HL-60 (cell line): Measurements from ENCODE around the gene ITPK1.

Experiments used
- DNase-seq, 2 experiments: peaks; one replicate each; pipeline ENCODE4 v3.0.0-alpha.2; 2010 to 2020; ENCODE audit warnings: low read depth in 1 of 2, low spot score in 1 of 2
- H3K27ac ChIP-seq: fragments of 250-450 bp; sonication (Bioruptor Pico); replicated peaks from 2 replicates; pipeline ENCODE4 v1.5.1; 2020; ENCODE audit warnings: mild to moderate bottlenecking, moderate library complexity
- H3K27me3 ChIP-seq: fragments of 250-450 bp; sonication (Bioruptor Pico); 2 replicates; pipeline ENCODE4 v1.5.1; 2021; ENCODE audit warnings: mild to moderate bottlenecking, moderate library complexity; ENCODE audit not compliant: insufficient read depth, poor library complexity, severe bottlenecking
- H3K4me3 ChIP-seq: replicated peaks from 2 replicates; pipeline ENCODE4 v1.5.1; 2011; ENCODE audit warnings: mild to moderate bottlenecking, control low read depth, low read length; ENCODE audit not compliant: insufficient read depth
- CTCF ChIP-seq: IDR thresholded peaks from one replicate; pipeline ENCODE4 v1.5.1; 2011; ENCODE audit warnings: low read length, control low read depth, inconsistent platforms; ENCODE audit not compliant: insufficient read depth
- GABPA ChIP-seq: IDR thresholded peaks from 2 replicates; pipeline ENCODE4 v1.6.1; 2012; ENCODE audit warnings: low read depth
- POLR2AphosphoS5 ChIP-seq: IDR thresholded peaks from 2 replicates; pipeline ENCODE4 v1.6.1; 2012; ENCODE audit warnings: low read depth
- SPI1 ChIP-seq: IDR thresholded peaks from 2 replicates; pipeline ENCODE4 v1.6.1; 2012; ENCODE audit warnings: low read depth, mild to moderate bottlenecking, borderline replicate concordance
- TF ChIP-seq, protein P1 (sequence below): IDR thresholded peaks from 2 replicates; pipeline ENCODE4 v1.6.1; 2012; ENCODE audit warnings: low read depth; ENCODE audit not compliant: insufficient replicate concordance

Gene ITPK1

GRCh38 chr14:93011141-93011529 is 104.6 kb downstream of the ITPK1 start:
- no peaks in the 10 kb centered on the region for H3K27me3 ChIP-seq
- DNase-seq: no peak
- TF ChIP-seq POLR2AphosphoS5: no peak
- TF ChIP-seq SPI1: no peak
- TF ChIP-seq, protein P1, sequence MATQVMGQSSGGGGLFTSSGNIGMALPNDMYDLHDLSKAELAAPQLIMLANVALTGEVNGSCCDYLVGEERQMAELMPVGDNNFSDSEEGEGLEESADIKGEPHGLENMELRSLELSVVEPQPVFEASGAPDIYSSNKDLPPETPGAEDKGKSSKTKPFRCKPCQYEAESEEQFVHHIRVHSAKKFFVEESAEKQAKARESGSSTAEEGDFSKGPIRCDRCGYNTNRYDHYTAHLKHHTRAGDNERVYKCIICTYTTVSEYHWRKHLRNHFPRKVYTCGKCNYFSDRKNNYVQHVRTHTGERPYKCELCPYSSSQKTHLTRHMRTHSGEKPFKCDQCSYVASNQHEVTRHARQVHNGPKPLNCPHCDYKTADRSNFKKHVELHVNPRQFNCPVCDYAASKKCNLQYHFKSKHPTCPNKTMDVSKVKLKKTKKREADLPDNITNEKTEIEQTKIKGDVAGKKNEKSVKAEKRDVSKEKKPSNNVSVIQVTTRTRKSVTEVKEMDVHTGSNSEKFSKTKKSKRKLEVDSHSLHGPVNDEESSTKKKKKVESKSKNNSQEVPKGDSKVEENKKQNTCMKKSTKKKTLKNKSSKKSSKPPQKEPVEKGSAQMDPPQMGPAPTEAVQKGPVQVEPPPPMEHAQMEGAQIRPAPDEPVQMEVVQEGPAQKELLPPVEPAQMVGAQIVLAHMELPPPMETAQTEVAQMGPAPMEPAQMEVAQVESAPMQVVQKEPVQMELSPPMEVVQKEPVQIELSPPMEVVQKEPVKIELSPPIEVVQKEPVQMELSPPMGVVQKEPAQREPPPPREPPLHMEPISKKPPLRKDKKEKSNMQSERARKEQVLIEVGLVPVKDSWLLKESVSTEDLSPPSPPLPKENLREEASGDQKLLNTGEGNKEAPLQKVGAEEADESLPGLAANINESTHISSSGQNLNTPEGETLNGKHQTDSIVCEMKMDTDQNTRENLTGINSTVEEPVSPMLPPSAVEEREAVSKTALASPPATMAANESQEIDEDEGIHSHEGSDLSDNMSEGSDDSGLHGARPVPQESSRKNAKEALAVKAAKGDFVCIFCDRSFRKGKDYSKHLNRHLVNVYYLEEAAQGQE: no peak
- TF ChIP-seq GABPA: no peak
- no peak for TF ChIP-seq CTCF
- H3K4me3 ChIP-seq: no peak overlapping the region
- H3K27ac ChIP-seq: no peak overlapping the region

- TF ChIP-seq SPI1 (no peak), GABPA (no peak), CTCF (no peak), POLR2AphosphoS5 (no peak)
- TF ChIP-seq, protein P1: no peak
- no peak overlapping the region for H3K4me3 ChIP-seq
- H3K27ac ChIP-seq: no peak overlapping the region
- no peak for DNase-seq
- no peaks in the 10 kb centered on the region for H3K27me3 ChIP-seq
Observed at GRCh38 chr14:93010522-93011140, 105.1 kb downstream of the ITPK1 start.

DNA sequence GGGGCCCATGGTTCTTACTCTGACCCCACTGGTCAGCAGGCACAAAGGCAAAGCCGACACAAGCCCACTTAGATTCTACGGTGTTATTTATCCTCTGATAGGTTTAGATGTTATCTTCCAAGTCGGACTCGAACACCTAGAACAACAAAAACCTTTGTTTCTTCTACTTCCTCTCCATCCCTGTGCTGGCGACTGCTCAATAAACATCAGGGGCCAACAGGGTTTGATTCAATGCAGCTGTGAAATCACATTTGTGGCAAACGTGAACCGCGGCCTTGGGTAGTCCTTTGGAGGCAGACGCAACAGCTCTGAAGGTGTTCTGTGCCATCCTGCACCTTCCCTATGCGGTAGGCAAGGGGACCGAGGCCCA is 105.6 kb downstream of the ITPK1 start:
- TF ChIP-seq SPI1 (no peak), POLR2AphosphoS5 (no peak), GABPA (no peak), CTCF (no peak)
- TF ChIP-seq, protein P1: no peak
- no peak for DNase-seq
- Histone ChIP-seq H3K27me3 (no peaks in the 10 kb centered on the region), H3K4me3 (no peak overlapping the region), H3K27ac (no peak overlapping the region)
